Astrocyte (in vitro differentiated cells and primary cell): ENCODE data around the gene HS6ST2.

Source experiments
- CTCF ChIP-seq: IDR thresholded peaks from 2 replicates; pipeline ENCODE4 v1.5.1; 2011; ENCODE audit warnings: low read depth, mild to moderate bottlenecking, inconsistent platforms, low read length, moderate library complexity; ENCODE audit not compliant: insufficient read depth
- EZH2 ChIP-seq: IDR thresholded peaks from 2 replicates; pipeline ENCODE4 v1.6.1; 2012; ENCODE audit warnings: mild to moderate bottlenecking, low read length, inconsistent platforms; ENCODE audit not compliant: insufficient read depth

DNA sequence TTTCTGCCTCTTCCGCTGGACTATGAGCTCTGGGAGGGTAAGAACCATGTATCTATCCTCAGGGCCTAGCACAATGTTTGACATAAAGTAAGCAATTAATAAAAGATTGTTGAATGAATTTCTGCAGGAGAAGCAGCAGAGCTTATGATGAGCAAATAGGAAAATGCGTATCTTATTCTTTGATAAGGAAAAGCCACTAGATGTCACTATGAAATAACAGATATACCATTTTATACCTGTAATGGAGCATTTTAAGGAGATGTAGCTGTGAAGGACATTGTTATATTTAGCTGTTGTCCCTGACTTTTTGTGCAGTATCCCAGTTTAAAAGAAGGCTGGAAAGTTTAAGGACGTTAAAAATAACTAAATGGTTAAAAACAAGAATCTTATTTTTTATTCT is 322.3 kb downstream of the HS6ST2 start:
- TF ChIP-seq CTCF (no peak), EZH2 (no peak)
